ENCODE results near the gene KCNC1. TPM values are rescaled to one million over a fixed set of nuclear protein-coding genes. Genes with fewer than 3 reads are reported as not detected.

KCNC1 gene
- total and polyA plus RNA-seq, 4 donors: not detected

DNA sequence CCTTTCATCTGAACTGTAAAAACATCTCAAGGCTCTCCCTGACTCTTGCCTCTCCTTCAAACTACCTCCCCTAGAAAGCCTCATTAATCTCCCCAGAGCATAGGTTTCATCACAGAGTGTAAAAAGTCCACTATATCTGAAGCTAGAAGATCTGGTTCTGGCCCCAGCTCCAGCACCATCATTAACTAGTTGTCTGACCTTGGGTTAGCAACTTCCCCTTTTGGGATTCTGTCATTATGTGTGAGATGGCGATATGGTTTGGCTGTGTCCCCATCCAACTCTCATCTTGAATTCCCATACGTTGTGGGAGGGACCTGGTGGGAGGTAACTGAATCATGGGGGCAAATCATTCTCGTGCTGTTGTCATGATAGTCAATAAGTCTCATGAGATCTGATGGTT, 97.3 kb downstream of the KCNC1 start:
- no peak for ATAC-seq (ENCODE audit: low FRiP score)
- H3K27ac ChIP-seq (ENCODE audit: low read depth in 1 of 2, low read length in 2 of 2): no peak overlapping the region
- DNase-seq: no peak
- H3K9me3 ChIP-seq (ENCODE audit: control insufficient read depth, low read length): no peaks in the 10 kb centered on the region
- no peaks in the 10 kb centered on the region for H3K36me3 ChIP-seq (ENCODE audit: control insufficient read depth in 1 of 2, insufficient read depth in 2 of 2, low read length in 1 of 2)
- peaks cover 0 to 3% of the 10 kb centered on the region in 2 donors for H3K4me1 ChIP-seq (ENCODE audit: control insufficient read depth in 1 of 2, insufficient read depth in 2 of 2, low read length in 2 of 2)
- 96% methylated on average over 3 of the region's 3 CpGs for WGBS, 2 donors
- no peaks in the 10 kb centered on the region for H3K27me3 ChIP-seq (ENCODE audit: control insufficient read depth in 1 of 2, insufficient read depth in 2 of 2, low read length in 1 of 2)
- intact Hi-C loops (cut with DNase I): no loop called here
- no peak overlapping the region for H3K4me3 ChIP-seq (ENCODE audit: low read length in 2 of 2)

Other genes starting within 250 kb of the KCNC1 start
- not detected for gene USH1C, start 190.4 kb upstream of the KCNC1 start, total RNA-seq
- 10 to 100 TPM in 1 of 2 donors, under 1 TPM in 1; 0.46 to 20.4 TPM for gene USH1C, start 190.4 kb upstream of the KCNC1 start, polyA plus RNA-seq
- not detected for gene OTOG, start 187.5 kb upstream of the KCNC1 start, total RNA-seq
- not detected for gene OTOG, start 187.5 kb upstream of the KCNC1 start, polyA plus RNA-seq
- gene MYOD1, start 15.2 kb upstream of the KCNC1 start, total RNA-seq: not detected
- gene MYOD1, start 15.2 kb upstream of the KCNC1 start, polyA plus RNA-seq: not detected